MM.1S (cell line): ENCODE results near the gene TOGARAM2.

Source experiments
- DNase-seq: peaks from one replicate; pipeline ENCODE4 v3.0.0-alpha.2; 2015
- H2AFZ ChIP-seq: fragments of 300-600 bp; sonication (generic); 2 replicates; pipeline ENCODE4 v1.6.0; 2016; ENCODE audit warnings: antibody characterized with exemption, low read length
- H3F3A ChIP-seq: fragments of 300-600 bp; sonication (generic); 2 replicates; pipeline ENCODE4 v1.6.1; 2016; ENCODE audit warnings: mild to moderate bottlenecking, antibody characterized with exemption, low read length, moderate library complexity, mixed read lengths; ENCODE audit not compliant: insufficient read depth
- H3K27ac ChIP-seq: fragments of 300-600 bp; sonication (generic); 2 replicates; pipeline ENCODE4 v1.5.1; 2016; ENCODE audit warnings: mild to moderate bottlenecking, low read length
- H3K27me3 ChIP-seq: fragments of 300-600 bp; sonication (generic); replicated peaks from 2 replicates; pipeline ENCODE4 v1.6.0; 2016; ENCODE audit warnings: low read length; ENCODE audit not compliant: insufficient read depth
- H3K36me3 ChIP-seq: fragments of 300-600 bp; sonication (generic); replicated peaks from 2 replicates; pipeline ENCODE4 v1.6.1; 2016; ENCODE audit warnings: mild to moderate bottlenecking, low read length, mixed read lengths; ENCODE audit not compliant: insufficient read depth
- H3K4me1 ChIP-seq: fragments of 300-600 bp; sonication (generic); 2 replicates; pipeline ENCODE4 v1.6.1; 2016; ENCODE audit warnings: low read length, mixed read lengths
- H3K4me2 ChIP-seq: fragments of 300-600 bp; sonication (generic); 2 replicates; pipeline ENCODE4 v1.6.0; 2016; ENCODE audit warnings: low read depth, low read length
- H3K4me3 ChIP-seq: fragments of 300-600 bp; sonication (generic); 2 replicates; pipeline ENCODE4 v1.5.1; 2016; ENCODE audit warnings: low read length, mixed read lengths
- H3K79me2 ChIP-seq: fragments of 300-600 bp; sonication (generic); 2 replicates; pipeline ENCODE4 v1.6.1; 2016; ENCODE audit warnings: mixed run types, low read length, mixed read lengths
- H3K9ac ChIP-seq: fragments of 300-600 bp; sonication (generic); 2 replicates; pipeline ENCODE4 v1.6.1; 2016; ENCODE audit warnings: low read length, mixed read lengths
- H3K9me2 ChIP-seq: fragments of 300-600 bp; sonication (generic); replicated peaks from 2 replicates; pipeline ENCODE4 v1.6.1; 2016; ENCODE audit warnings: mild to moderate bottlenecking, low read length, mixed read lengths; ENCODE audit not compliant: insufficient read depth
- H3K9me3 ChIP-seq: fragments of 300-600 bp; sonication (generic); replicated peaks from 2 replicates; pipeline ENCODE4 v1.6.1; 2016; ENCODE audit warnings: mild to moderate bottlenecking, low read length, mixed read lengths; ENCODE audit not compliant: insufficient read depth
- H4K20me1 ChIP-seq: fragments of 300-600 bp; sonication (generic); 2 replicates; pipeline ENCODE4 v1.6.1; 2016; ENCODE audit warnings: mild to moderate bottlenecking, low read length, moderate library complexity, mixed read lengths; ENCODE audit not compliant: insufficient read depth
- CTCF ChIP-seq: fragments of 300-600 bp; sonication (generic); IDR thresholded peaks from 2 replicates; pipeline ENCODE4 v1.5.1; 2016; ENCODE audit warnings: antibody characterized with exemption, low read length, mixed read lengths
- EZH2 ChIP-seq: fragments of 300-600 bp; sonication (generic); optimal IDR thresholded peaks from 2 replicates; pipeline ENCODE3; 2017; ENCODE audit warnings: low read depth, mild to moderate bottlenecking, antibody characterized with exemption, low read length, mixed read lengths
- EZH2phosphoT487 ChIP-seq: fragments of 300-600 bp; sonication (generic); IDR thresholded peaks from 2 replicates; pipeline ENCODE4 v1.6.1; 2018; ENCODE audit warnings: antibody characterized with exemption, low read length

The TOGARAM2 gene

GRCh38 chr2:29052807-29053206, 71.7 kb downstream of the TOGARAM2 start:
- Histone ChIP-seq H3K4me3 (no peak overlapping the region), H3K4me1 (no peaks in the 10 kb centered on the region), H3K9ac (no peak overlapping the region), H3K9me3 (no peaks in the 10 kb centered on the region), H3K9me2 (no peaks in the 10 kb centered on the region), H3K27ac (no peak overlapping the region), H4K20me1 (no peaks in the 10 kb centered on the region), H3K79me2 (no peaks in the 10 kb centered on the region), H3K27me3 (no peaks in the 10 kb centered on the region), H3K4me2 (no peak overlapping the region), H3F3A (no peaks in the 10 kb centered on the region), H3K36me3 (no peaks in the 10 kb centered on the region), H2AFZ (no peak overlapping the region)
- DNase-seq = no peak
- TF ChIP-seq CTCF (no peak), EZH2phosphoT487 (no peak), EZH2 (no peak)

DNA sequence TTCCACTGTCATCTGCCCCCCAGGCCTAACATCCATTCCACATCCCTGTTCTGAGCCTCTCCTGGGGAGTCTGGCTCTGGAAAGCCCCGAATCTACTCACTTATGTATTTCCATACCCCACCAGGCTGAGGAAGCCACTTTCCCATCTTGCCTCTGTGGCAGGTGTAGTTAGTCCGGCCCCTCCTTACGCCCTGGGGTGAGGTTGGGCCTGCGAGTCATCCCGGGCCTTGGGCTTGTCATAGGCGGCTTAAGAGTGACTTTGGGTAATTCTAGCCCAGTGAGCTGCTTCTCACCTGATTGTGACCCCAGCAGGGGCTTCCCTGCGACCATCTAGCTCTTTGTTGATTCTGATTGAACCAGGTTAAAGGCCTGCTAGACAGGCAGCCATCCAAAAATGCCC, 72.1 kb downstream of the TOGARAM2 start:
- no peaks in the 10 kb centered on the region for H3K27me3 ChIP-seq
- no peak overlapping the region for H3K4me3 ChIP-seq
- H3K9ac ChIP-seq = no peak overlapping the region
- no peak overlapping the region for H2AFZ ChIP-seq
- DNase-seq = no peak
- H3K27ac ChIP-seq = no peak overlapping the region
- TF ChIP-seq EZH2 (no peak), EZH2phosphoT487 (no peak), CTCF (no peak)
- H3K79me2 ChIP-seq = no peaks in the 10 kb centered on the region
- no peaks in the 10 kb centered on the region for H3F3A ChIP-seq
- no peaks in the 10 kb centered on the region for H3K9me3 ChIP-seq
- no peaks in the 10 kb centered on the region for H3K36me3 ChIP-seq
- no peaks in the 10 kb centered on the region for H3K4me1 ChIP-seq
- no peaks in the 10 kb centered on the region for H4K20me1 ChIP-seq
- H3K9me2 ChIP-seq = no peaks in the 10 kb centered on the region
- H3K4me2 ChIP-seq = no peak overlapping the region

- Histone ChIP-seq H3K9me2 (no peaks in the 10 kb centered on the region), H3K9me3 (no peaks in the 10 kb centered on the region), H3F3A (no peaks in the 10 kb centered on the region), H3K79me2 (no peaks in the 10 kb centered on the region), H3K4me1 (no peaks in the 10 kb centered on the region), H3K9ac (no peak overlapping the region), H3K4me2 (no peak overlapping the region), H2AFZ (no peak overlapping the region), H3K4me3 (no peak overlapping the region), H3K27ac (no peak overlapping the region), H3K27me3 (no peaks in the 10 kb centered on the region), H3K36me3 (no peaks in the 10 kb centered on the region), H4K20me1 (no peaks in the 10 kb centered on the region)
- TF ChIP-seq EZH2 (no peak), EZH2phosphoT487 (no peak), CTCF (no peak)
- DNase-seq = no peak
These were observed 72.7 kb downstream of the TOGARAM2 start for GRCh38 chr2:29053670-29054400.
